Right lobe of liver (tissue), 4 donors: ENCODE data around the gene CAMKMT.

Experiments used
- CTCF ChIP-seq, 4 donors: fragments of 200-600 bp in 3 of 4; fragments of 450-650 bp in 1 of 4; IDR thresholded peaks; one replicate each; pipeline versions ENCODE4 v1.5.1 to v1.8.0; 2016 to 2022; ENCODE audit warnings: antibody characterized with exemption in 4 of 4, mild to moderate bottlenecking in 2 of 4
- POLR2A ChIP-seq: fragments of 450-650 bp; IDR thresholded peaks from one replicate; pipeline ENCODE4 v1.6.1; 2017; ENCODE audit warnings: antibody characterized with exemption, mild to moderate bottlenecking
- donor health status: DM: no; HTN: no; CAD: no.
- donor health status: DM: no; HTN: no; CAD: no.
- donor health status: DM: no; HTN: yes; CAD: no.

- TF ChIP-seq CTCF (IDR thresholded peaks at IDR 0.05): no peak
- no peak for TF ChIP-seq POLR2A
Observed at GRCh38 chr2:44796771-44797170, 435.0 kb downstream of the CAMKMT start.
